ENCODE data around the gene NOTCH2.

GRCh38 chr1:119918301-119918700 lies 151.2 kb downstream of the NOTCH2 start:
- TF ChIP-seq CTCF (IDR thresholded peaks at IDR 0.05; ENCODE audit: poor library complexity): no peak
- no peak for TF ChIP-seq EZH2 (IDR thresholded peaks at IDR 0.05; ENCODE audit: borderline replicate concordance)

All from hepatocyte (in vitro differentiated cells).